Astrocyte (in vitro differentiated cells and primary cell): ENCODE measurements around the gene NAALADL1. TPM values are rescaled to one million over a fixed set of nuclear protein-coding genes. Genes with fewer than 3 reads are reported as not detected.
A peak's percentile ranks its signal among the peaks of the same experiment; 100 is the strongest.

Experiments
- DNase-seq: peaks from one replicate; pipeline ENCODE4 v3.0.0-alpha.2; 2010; ENCODE audit warnings: low read depth
- FAIRE-seq: peaks from 2 replicates; lab custom pipeline; 2011; peaks lifted over from hg19 to GRCh38; lab: Jason Lieb, UNC
- H2AFZ ChIP-seq: 2 replicates; pipeline ENCODE4 v1.6.0; 2012; ENCODE audit warnings: low read depth, low read length, inconsistent platforms
- H3K27ac ChIP-seq: 2 replicates; pipeline ENCODE4 v1.5.1; 2011; ENCODE audit warnings: low read depth, low read length, inconsistent platforms
- H3K27me3 ChIP-seq: 2 replicates; pipeline ENCODE4 v1.6.0; 2011; ENCODE audit warnings: low read length, inconsistent platforms; ENCODE audit not compliant: insufficient read depth
- H3K36me3 ChIP-seq: 2 replicates; pipeline ENCODE4 v1.5.1; 2011; ENCODE audit warnings: low read length, inconsistent platforms; ENCODE audit not compliant: insufficient read depth
- H3K4me1 ChIP-seq: 2 replicates; pipeline ENCODE4 v1.5.1; 2011; ENCODE audit warnings: low read length, inconsistent platforms; ENCODE audit not compliant: insufficient read depth
- H3K4me2 ChIP-seq: 2 replicates; pipeline ENCODE4 v1.6.0; 2012; ENCODE audit warnings: low read length, inconsistent platforms
- H3K4me3 ChIP-seq: 2 replicates; pipeline ENCODE4 v1.5.1; 2011; ENCODE audit warnings: low read depth, mild to moderate bottlenecking, low read length, inconsistent platforms; ENCODE audit not compliant: insufficient read depth
- H3K79me2 ChIP-seq: 2 replicates; pipeline ENCODE4 v1.6.0; 2012; ENCODE audit warnings: mild to moderate bottlenecking, low read length, inconsistent platforms; ENCODE audit not compliant: insufficient read depth
- H3K9ac ChIP-seq: 2 replicates; pipeline ENCODE4 v1.6.0; 2012; ENCODE audit warnings: mild to moderate bottlenecking, low read length, inconsistent platforms
- H3K9me3 ChIP-seq: 2 replicates; pipeline ENCODE4 v1.5.1; 2012; ENCODE audit warnings: low read depth, mild to moderate bottlenecking, low read length, inconsistent platforms; ENCODE audit not compliant: insufficient read depth
- H4K20me1 ChIP-seq: 2 replicates; pipeline ENCODE4 v1.6.0; 2012; ENCODE audit warnings: low read length, inconsistent platforms; ENCODE audit not compliant: insufficient read depth
- H3K27ac Mint-ChIP-seq: one replicate; pipeline ENCODE4 v1.8.0; 2021; ENCODE audit warnings: mild to moderate bottlenecking, mixed read lengths; ENCODE audit not compliant: unreplicated experiment
- H3K27me3 Mint-ChIP-seq: one replicate; pipeline ENCODE4 v1.8.0; 2021; ENCODE audit warnings: low read depth, mixed read lengths; ENCODE audit not compliant: unreplicated experiment
- H3K36me3 Mint-ChIP-seq: one replicate; pipeline ENCODE4 v1.8.0; 2021; ENCODE audit warnings: low read depth, mixed read lengths; ENCODE audit not compliant: unreplicated experiment
- H3K4me1 Mint-ChIP-seq: one replicate; pipeline ENCODE4 v1.8.0; 2021; ENCODE audit warnings: low read depth, mixed read lengths; ENCODE audit not compliant: unreplicated experiment
- H3K4me3 Mint-ChIP-seq: one replicate; pipeline ENCODE4 v1.8.0; 2021; ENCODE audit warnings: mild to moderate bottlenecking, moderate library complexity, mixed read lengths; ENCODE audit not compliant: unreplicated experiment
- H3K9me3 Mint-ChIP-seq: one replicate; pipeline ENCODE4 v1.8.0; 2021; ENCODE audit warnings: mild to moderate bottlenecking, mixed read lengths; ENCODE audit not compliant: unreplicated experiment
- CTCF ChIP-seq: IDR thresholded peaks from 2 replicates; pipeline ENCODE4 v1.5.1; 2011; ENCODE audit warnings: low read depth, mild to moderate bottlenecking, inconsistent platforms, low read length, moderate library complexity; ENCODE audit not compliant: insufficient read depth
- EZH2 ChIP-seq: IDR thresholded peaks from 2 replicates; pipeline ENCODE4 v1.6.1; 2012; ENCODE audit warnings: mild to moderate bottlenecking, low read length, inconsistent platforms; ENCODE audit not compliant: insufficient read depth
- total RNA-seq: library from RNA; stranded (reverse); gene quantifications from 2 replicates; pipeline ENCODE4 v1.2.1, GENCODE V29; 2021

NAALADL1 gene
- total RNA-seq, 1 donor from 2014 or later, result not detected

GRCh38 chr11:65063532-65063931 lies 5.2 kb upstream of the NAALADL1 start:
- peaks cover 27% of the 10 kb centered on the region for H3K27me3 Mint-ChIP-seq
- no peak overlapping the region for H3K27ac Mint-ChIP-seq
- H3K4me1 ChIP-seq, result no peaks in the 10 kb centered on the region
- no peak overlapping the region for H3K9ac ChIP-seq
- no peak overlapping the region for H3K4me3 Mint-ChIP-seq
- H3K36me3 Mint-ChIP-seq, result peaks cover 3% of the 10 kb centered on the region
- H2AFZ ChIP-seq, result no peak overlapping the region
- no peak for FAIRE-seq
- H3K9me3 ChIP-seq, result no peaks in the 10 kb centered on the region
- H3K4me3 ChIP-seq, result no peak overlapping the region
- no peaks in the 10 kb centered on the region for H3K36me3 ChIP-seq
- H3K9me3 Mint-ChIP-seq, result no peaks in the 10 kb centered on the region
- H4K20me1 ChIP-seq, result no peaks in the 10 kb centered on the region
- H3K27ac ChIP-seq, result no peak overlapping the region
- H3K4me2 ChIP-seq, result no peak overlapping the region
- H3K79me2 ChIP-seq, result no peaks in the 10 kb centered on the region
- H3K27me3 ChIP-seq, result no peaks in the 10 kb centered on the region
- TF ChIP-seq EZH2 (no peak), CTCF (no peak)
- H3K4me1 Mint-ChIP-seq, result peaks cover 9% of the 10 kb centered on the region
- no peak for DNase-seq

DNA sequence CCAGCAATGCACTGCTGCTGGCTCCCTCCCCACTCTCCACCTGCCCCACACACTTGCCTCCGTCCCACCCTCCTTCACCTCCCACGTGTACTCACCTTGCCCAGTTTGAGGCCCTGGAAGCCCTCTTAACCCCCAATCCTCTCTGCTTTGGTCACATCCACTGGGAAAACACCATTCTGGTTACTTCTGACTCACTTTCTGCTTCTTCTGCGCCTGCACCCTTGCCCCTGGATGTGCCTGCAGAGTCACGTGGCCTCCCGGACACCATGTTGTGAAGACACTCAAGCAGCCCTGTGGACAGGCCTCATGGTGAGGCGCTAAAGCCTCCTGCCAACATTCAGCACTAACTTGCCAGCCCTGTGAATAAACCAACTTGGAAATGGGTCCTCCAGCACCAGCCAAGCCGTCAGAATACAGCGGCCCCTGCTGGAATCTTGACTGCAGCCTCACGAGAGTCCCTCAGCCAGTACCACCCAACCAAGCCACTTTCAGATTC lies 2.6 kb upstream of the NAALADL1 start:
- DNase-seq, result no peak
- Histone ChIP-seq H3K4me1 (no peaks in the 10 kb centered on the region), H3K4me3 (no peak overlapping the region), H3K27me3 (no peaks in the 10 kb centered on the region), H4K20me1 (no peaks in the 10 kb centered on the region), H2AFZ (no peak overlapping the region), H3K79me2 (no peaks in the 10 kb centered on the region), H3K9ac (no peak overlapping the region), H3K36me3 (no peaks in the 10 kb centered on the region), H3K4me2 (no peak overlapping the region), H3K9me3 (no peaks in the 10 kb centered on the region), H3K27ac (no peak overlapping the region)
- TF ChIP-seq EZH2 (no peak), CTCF (no peak)
- H3K4me1 Mint-ChIP-seq, result peaks cover 9% of the 10 kb centered on the region
- peaks cover 3% of the 10 kb centered on the region for H3K36me3 Mint-ChIP-seq
- no peaks in the 10 kb centered on the region for H3K9me3 Mint-ChIP-seq
- no peak overlapping the region for H3K4me3 Mint-ChIP-seq
- no peak for FAIRE-seq
- peaks cover 30% of the 10 kb centered on the region for H3K27me3 Mint-ChIP-seq
- H3K27ac Mint-ChIP-seq, result peak overlapping the region; percentile 64

- Mint-ChIP-seq H3K36me3 (peaks cover 3% of the 10 kb centered on the region), H3K27me3 (peaks cover 32% of the 10 kb centered on the region), H3K9me3 (no peaks in the 10 kb centered on the region), H3K27ac (peak overlapping the region; percentile 64), H3K4me3 (no peak overlapping the region), H3K4me1 (peaks cover 9% of the 10 kb centered on the region)
- H3K9me3 ChIP-seq, result no peaks in the 10 kb centered on the region
- no peaks in the 10 kb centered on the region for H3K36me3 ChIP-seq
- H3K4me1 ChIP-seq, result no peaks in the 10 kb centered on the region
- FAIRE-seq (no peak), DNase-seq (peak; percentile 10)
- H3K27ac ChIP-seq, result no peak overlapping the region
- H4K20me1 ChIP-seq, result no peaks in the 10 kb centered on the region
- no peak overlapping the region for H2AFZ ChIP-seq
- no peak overlapping the region for H3K9ac ChIP-seq
- no peaks in the 10 kb centered on the region for H3K79me2 ChIP-seq
- no peak overlapping the region for H3K4me2 ChIP-seq
- TF ChIP-seq CTCF, result no peak
- no peak for TF ChIP-seq EZH2
- no peaks in the 10 kb centered on the region for H3K27me3 ChIP-seq
- no peak overlapping the region for H3K4me3 ChIP-seq
Measured at GRCh38 chr11:65059959-65060824, 1.8 kb upstream of the NAALADL1 start.
